ENCODE results near the gene KIF26A. TPM values are rescaled to one million over a fixed set of nuclear protein-coding genes. Genes with fewer than 3 reads are reported as not detected.

The KIF26A gene
- total RNA-seq, 1 donor from 2014 or later: 1.4 TPM

- TF ChIP-seq, protein P1, sequence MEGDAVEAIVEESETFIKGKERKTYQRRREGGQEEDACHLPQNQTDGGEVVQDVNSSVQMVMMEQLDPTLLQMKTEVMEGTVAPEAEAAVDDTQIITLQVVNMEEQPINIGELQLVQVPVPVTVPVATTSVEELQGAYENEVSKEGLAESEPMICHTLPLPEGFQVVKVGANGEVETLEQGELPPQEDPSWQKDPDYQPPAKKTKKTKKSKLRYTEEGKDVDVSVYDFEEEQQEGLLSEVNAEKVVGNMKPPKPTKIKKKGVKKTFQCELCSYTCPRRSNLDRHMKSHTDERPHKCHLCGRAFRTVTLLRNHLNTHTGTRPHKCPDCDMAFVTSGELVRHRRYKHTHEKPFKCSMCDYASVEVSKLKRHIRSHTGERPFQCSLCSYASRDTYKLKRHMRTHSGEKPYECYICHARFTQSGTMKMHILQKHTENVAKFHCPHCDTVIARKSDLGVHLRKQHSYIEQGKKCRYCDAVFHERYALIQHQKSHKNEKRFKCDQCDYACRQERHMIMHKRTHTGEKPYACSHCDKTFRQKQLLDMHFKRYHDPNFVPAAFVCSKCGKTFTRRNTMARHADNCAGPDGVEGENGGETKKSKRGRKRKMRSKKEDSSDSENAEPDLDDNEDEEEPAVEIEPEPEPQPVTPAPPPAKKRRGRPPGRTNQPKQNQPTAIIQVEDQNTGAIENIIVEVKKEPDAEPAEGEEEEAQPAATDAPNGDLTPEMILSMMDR (IDR thresholded peaks at IDR 0.05; ENCODE audit: insufficient read depth, low read depth, low read length): no peak
- no peak for TF ChIP-seq EZH2 (IDR thresholded peaks at IDR 0.05; ENCODE audit: insufficient read depth, low read length)
- Mint-ChIP-seq H3K4me3 (ENCODE audit: unreplicated experiment) (no peak overlapping the region), H3K36me3 (ENCODE audit: low read depth, unreplicated experiment) (no peaks in the 10 kb centered on the region), H3K9me3 (ENCODE audit: unreplicated experiment) (no peaks in the 10 kb centered on the region), H3K27ac (ENCODE audit: unreplicated experiment) (no peak overlapping the region), H3K4me1 (ENCODE audit: low read depth, unreplicated experiment) (no peaks in the 10 kb centered on the region), H3K27me3 (ENCODE audit: low read depth, unreplicated experiment) (peaks cover 9% of the 10 kb centered on the region)
- H3K36me3 ChIP-seq (ENCODE audit: insufficient read depth, low read length): no peaks in the 10 kb centered on the region
- H3K4me3 ChIP-seq (ENCODE audit: insufficient read depth, low read depth, low read length): no peak overlapping the region
- FAIRE-seq (no peak), DNase-seq (ENCODE audit: low read depth) (no peak)
- H4K20me1 ChIP-seq (ENCODE audit: insufficient read depth, low read length): no peaks in the 10 kb centered on the region
- no peak overlapping the region for H3K9ac ChIP-seq (ENCODE audit: low read length)
- no peaks in the 10 kb centered on the region for H3K79me2 ChIP-seq (ENCODE audit: insufficient read depth, low read length)
- H3K27ac ChIP-seq (ENCODE audit: low read depth, low read length): no peak overlapping the region
- H3K27me3 ChIP-seq (ENCODE audit: insufficient read depth, low read length): no peaks in the 10 kb centered on the region
- no peak overlapping the region for H2AFZ ChIP-seq (ENCODE audit: low read depth, low read length)
- no peaks in the 10 kb centered on the region for H3K9me3 ChIP-seq (ENCODE audit: insufficient read depth, low read depth, low read length)
- H3K4me2 ChIP-seq (ENCODE audit: low read length): no peak overlapping the region
- H3K4me1 ChIP-seq (ENCODE audit: insufficient read depth, low read length): no peaks in the 10 kb centered on the region
Measured at GRCh38 chr14:104105071-104105821, 33.1 kb upstream of the KIF26A start.

- H3K27ac ChIP-seq (ENCODE audit: low read depth, low read length): no peak overlapping the region
- no peak overlapping the region for H3K4me2 ChIP-seq (ENCODE audit: low read length)
- Mint-ChIP-seq H3K27me3 (ENCODE audit: low read depth, unreplicated experiment) (peaks cover 11% of the 10 kb centered on the region), H3K4me1 (ENCODE audit: low read depth, unreplicated experiment) (no peaks in the 10 kb centered on the region), H3K27ac (ENCODE audit: unreplicated experiment) (no peak overlapping the region), H3K4me3 (ENCODE audit: unreplicated experiment) (no peak overlapping the region), H3K36me3 (ENCODE audit: low read depth, unreplicated experiment) (no peaks in the 10 kb centered on the region), H3K9me3 (ENCODE audit: unreplicated experiment) (no peaks in the 10 kb centered on the region)
- H3K9me3 ChIP-seq (ENCODE audit: insufficient read depth, low read depth, low read length): no peaks in the 10 kb centered on the region
- H3K27me3 ChIP-seq (ENCODE audit: insufficient read depth, low read length): no peaks in the 10 kb centered on the region
- DNase-seq (ENCODE audit: low read depth): no peak
- TF ChIP-seq, protein P1 (IDR thresholded peaks at IDR 0.05; ENCODE audit: insufficient read depth, low read depth, low read length): no peak
- no peak for TF ChIP-seq EZH2 (IDR thresholded peaks at IDR 0.05; ENCODE audit: insufficient read depth, low read length)
- no peaks in the 10 kb centered on the region for H3K36me3 ChIP-seq (ENCODE audit: insufficient read depth, low read length)
- H3K79me2 ChIP-seq (ENCODE audit: insufficient read depth, low read length): no peaks in the 10 kb centered on the region
- H2AFZ ChIP-seq (ENCODE audit: low read depth, low read length): no peak overlapping the region
- no peak overlapping the region for H3K9ac ChIP-seq (ENCODE audit: low read length)
- FAIRE-seq: no peak
- no peaks in the 10 kb centered on the region for H4K20me1 ChIP-seq (ENCODE audit: insufficient read depth, low read length)
- no peak overlapping the region for H3K4me3 ChIP-seq (ENCODE audit: insufficient read depth, low read depth, low read length)
- no peaks in the 10 kb centered on the region for H3K4me1 ChIP-seq (ENCODE audit: insufficient read depth, low read length)
Measured at GRCh38 chr14:104105822-104106470, 32.4 kb upstream of the KIF26A start.

Measured in astrocyte (in vitro differentiated cells and primary cell).